Activated naive CD8-positive, alpha-beta T cell treated with anti-CD3 and anti-CD28 coated beads for 36 hours (primary cell): ENCODE measurements around the gene FCAMR. TPM values are rescaled to one million over a fixed set of nuclear protein-coding genes. Genes with fewer than 3 reads are reported as not detected.

ENCODE experiments used
- DNase-seq: peaks from one replicate; pipeline ENCODE4 v3.0.0; 2021
- H3K27ac Mint-ChIP-seq: one replicate; pipeline ENCODE4 v1.8.0; 2022; ENCODE audit warnings: mild to moderate bottlenecking, moderate library complexity, mixed read lengths
- H3K27me3 Mint-ChIP-seq: one replicate; pipeline ENCODE4 v1.8.0; 2022; ENCODE audit warnings: mild to moderate bottlenecking, mixed read lengths
- H3K36me3 Mint-ChIP-seq: one replicate; pipeline ENCODE4 v1.8.0; 2021; ENCODE audit warnings: mild to moderate bottlenecking, mixed read lengths
- H3K4me1 Mint-ChIP-seq: one replicate; pipeline ENCODE4 v1.8.0; 2021; ENCODE audit warnings: mixed read lengths
- H3K4me3 Mint-ChIP-seq: one replicate; pipeline ENCODE4 v1.8.0; 2022; ENCODE audit warnings: mild to moderate bottlenecking, moderate library complexity, mixed read lengths
- H3K9me3 Mint-ChIP-seq: one replicate; pipeline ENCODE4 v1.8.0; 2022; ENCODE audit warnings: mixed read lengths
- total RNA-seq, 2 experiments: library from RNA; stranded (reverse); gene quantifications; one replicate each; pipeline ENCODE4 v1.2.3, GENCODE V29; 2021

FCAMR gene
- total RNA-seq, 2 experiments from 2014 or later: not detected

DNA sequence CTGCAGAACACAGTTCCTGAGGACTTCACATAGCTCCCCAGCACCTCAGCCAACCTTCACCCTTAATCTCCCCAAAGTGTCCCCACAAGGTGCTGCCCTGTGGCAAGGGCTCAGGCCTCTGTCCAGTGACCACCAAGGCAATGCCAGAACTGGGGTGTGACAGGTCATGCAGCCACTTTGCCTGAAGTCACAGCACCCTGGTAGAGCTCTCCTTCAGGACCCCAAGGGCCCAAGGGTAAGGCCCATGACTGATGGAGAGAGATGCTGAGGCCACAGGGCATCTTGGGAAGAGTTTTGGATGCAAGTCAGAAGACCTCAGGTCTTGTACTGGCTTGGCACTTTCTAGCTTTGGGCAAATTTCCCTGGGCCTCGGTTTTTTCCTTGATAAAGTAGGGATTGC, 47.7 kb downstream of the FCAMR start:
- Mint-ChIP-seq H3K27me3 (no peaks in the 10 kb centered on the region), H3K36me3 (peaks cover 17% of the 10 kb centered on the region), H3K4me1 (peaks cover 35% of the 10 kb centered on the region), H3K4me3 (no peak overlapping the region), H3K27ac (no peak overlapping the region), H3K9me3 (no peaks in the 10 kb centered on the region)
- DNase-seq: no peak

DNA sequence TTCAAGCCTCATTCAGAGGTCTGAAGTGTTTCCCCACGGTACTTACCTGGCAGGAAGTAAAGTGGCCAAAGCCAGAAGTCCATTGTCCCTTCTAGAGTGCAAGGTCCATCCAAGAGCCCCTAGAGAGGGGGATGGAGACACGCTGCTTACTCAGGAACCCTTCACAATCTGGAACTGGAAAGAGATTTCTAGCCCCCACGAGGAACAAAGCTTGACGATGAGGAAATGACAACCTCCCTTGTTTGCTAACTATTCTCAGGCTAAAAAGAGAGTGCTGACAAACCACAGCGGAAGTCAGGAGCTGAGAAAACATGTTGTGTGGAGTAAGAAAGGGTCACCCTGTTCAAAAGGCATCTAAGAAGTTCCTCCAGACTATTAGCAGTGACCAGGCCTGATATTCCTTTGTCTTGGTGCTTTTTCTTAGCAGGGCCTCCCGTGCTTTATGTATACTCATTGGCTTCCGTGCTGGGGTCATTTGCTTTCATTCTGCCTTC, 48.4 kb downstream of the FCAMR start, which contains the start of gene FCMR:
TSS of gene FCMR (minus strand) at position 170 of the 494 bp plus-strand sequence. CDS start at position 83, 87 bp downstream.
- Mint-ChIP-seq H3K27me3 (no peaks in the 10 kb centered on the region), H3K4me1 (peaks cover 38% of the 10 kb centered on the region), H3K4me3 (no peak within 1 kb of the TSS), H3K36me3 (peaks cover 21% of the 10 kb centered on the region), H3K9me3 (no peaks in the 10 kb centered on the region), H3K27ac (no peak within 1 kb of the TSS)
- DNase-seq: no peak

DNA sequence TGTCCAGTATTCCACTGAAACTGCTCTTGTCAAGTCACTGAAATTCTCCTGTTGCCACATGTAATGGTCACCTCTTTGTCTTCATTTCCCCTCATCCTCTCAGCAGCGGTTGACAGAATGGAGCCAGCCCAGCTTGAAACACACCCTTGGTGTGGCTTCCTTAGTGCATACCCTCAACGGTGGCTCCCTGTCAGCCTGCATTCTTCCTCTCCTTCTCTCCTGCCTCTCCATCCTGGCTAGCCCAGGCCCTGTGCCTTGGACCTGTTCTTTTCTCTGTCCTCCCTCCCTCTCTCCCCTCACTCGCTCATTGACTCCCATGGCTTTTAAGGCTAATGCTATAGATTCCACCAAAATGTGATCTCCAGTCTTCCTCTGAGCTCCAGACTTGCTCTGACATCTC, 52.2 kb downstream of the FCAMR start:
- H3K9me3 Mint-ChIP-seq: no peaks in the 10 kb centered on the region
- peaks cover 75% of the 10 kb centered on the region for H3K4me1 Mint-ChIP-seq
- H3K36me3 Mint-ChIP-seq: peaks cover 46% of the 10 kb centered on the region
- no peak for DNase-seq
- H3K27me3 Mint-ChIP-seq: no peaks in the 10 kb centered on the region
- H3K27ac Mint-ChIP-seq: peak overlapping the region; percentile 83
- H3K4me3 Mint-ChIP-seq: peak overlapping the region; percentile 69

DNA sequence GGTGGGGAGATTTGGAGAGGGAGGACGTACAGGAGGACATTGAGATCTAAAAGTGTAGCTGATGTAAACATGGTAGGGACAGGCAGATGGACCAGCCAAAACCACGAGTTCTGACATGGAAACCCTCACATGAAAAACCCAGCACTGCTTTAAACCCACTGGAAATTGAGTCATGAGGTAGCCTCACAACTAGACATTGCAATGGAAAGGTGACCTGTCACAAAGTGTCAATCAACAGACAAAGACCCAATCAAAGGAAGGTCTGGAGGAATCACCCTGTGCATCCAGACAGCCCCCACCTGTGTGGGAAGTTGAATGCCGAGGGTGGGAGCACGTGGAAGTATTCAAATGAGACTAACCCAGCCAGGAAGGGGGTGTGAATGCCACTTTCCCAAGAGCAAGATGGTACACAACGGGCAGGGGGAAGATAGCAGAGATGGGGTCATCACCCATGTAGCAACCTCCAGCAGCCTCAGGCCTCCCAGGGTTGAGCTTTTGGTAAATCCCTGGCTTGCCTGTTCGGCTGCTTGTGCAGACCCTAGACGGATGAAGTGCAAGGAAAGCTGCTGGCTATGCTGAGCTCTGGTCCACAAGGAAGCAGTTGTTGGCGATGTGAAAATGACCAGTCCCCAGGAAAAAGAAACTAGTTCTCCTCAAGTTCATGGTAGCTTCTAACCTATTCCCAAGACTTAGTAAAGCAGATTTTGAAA, 54.1 kb downstream of the FCAMR start:
- peaks cover 81% of the 10 kb centered on the region for H3K4me1 Mint-ChIP-seq
- peak overlapping the region; percentile 65 for H3K4me3 Mint-ChIP-seq
- H3K9me3 Mint-ChIP-seq: no peaks in the 10 kb centered on the region
- H3K27ac Mint-ChIP-seq: peak overlapping the region; percentile 83
- H3K36me3 Mint-ChIP-seq: peaks cover 55% of the 10 kb centered on the region
- H3K27me3 Mint-ChIP-seq: no peaks in the 10 kb centered on the region
- no peak for DNase-seq

DNA sequence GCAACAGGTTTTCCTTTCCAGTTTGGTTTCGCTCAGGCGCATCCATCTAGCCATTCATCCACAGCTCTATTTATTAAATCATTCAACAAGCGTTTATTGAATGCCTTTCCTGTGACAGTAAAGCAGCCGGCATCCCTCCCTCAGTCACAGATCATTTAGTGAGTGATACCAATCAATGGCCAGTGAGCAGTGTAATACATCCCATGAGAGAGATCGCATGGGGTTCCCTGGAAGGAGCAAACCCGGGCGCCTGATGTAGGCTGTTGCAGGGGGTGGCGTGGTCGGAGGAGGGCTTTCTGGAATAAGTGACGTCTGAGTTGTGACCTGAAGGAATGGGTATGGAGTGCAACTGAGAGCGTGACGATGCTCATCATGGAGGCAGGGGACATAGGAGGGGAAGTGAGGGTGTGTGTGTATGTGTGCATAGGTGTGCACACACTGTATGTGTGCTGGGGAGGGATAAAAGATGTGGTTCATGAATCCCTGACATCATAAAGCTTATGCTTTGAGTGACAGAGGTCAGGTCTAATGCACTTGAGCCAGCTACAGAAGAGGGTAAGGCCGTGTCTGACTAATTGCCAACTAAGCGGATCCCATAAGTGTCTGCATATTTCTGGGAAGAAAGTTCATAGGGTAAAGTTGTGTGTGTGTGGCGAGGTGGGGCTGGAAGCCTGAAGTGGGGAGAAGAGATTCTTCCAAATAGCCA, 55.1 kb downstream of the FCAMR start:
- Mint-ChIP-seq H3K36me3 (peaks cover 48% of the 10 kb centered on the region), H3K4me3 (peak overlapping the region; percentile 65), H3K9me3 (no peaks in the 10 kb centered on the region), H3K27me3 (no peaks in the 10 kb centered on the region), H3K4me1 (peaks cover 79% of the 10 kb centered on the region), H3K27ac (peak overlapping the region; percentile 83)
- DNase-seq: no peak

DNA sequence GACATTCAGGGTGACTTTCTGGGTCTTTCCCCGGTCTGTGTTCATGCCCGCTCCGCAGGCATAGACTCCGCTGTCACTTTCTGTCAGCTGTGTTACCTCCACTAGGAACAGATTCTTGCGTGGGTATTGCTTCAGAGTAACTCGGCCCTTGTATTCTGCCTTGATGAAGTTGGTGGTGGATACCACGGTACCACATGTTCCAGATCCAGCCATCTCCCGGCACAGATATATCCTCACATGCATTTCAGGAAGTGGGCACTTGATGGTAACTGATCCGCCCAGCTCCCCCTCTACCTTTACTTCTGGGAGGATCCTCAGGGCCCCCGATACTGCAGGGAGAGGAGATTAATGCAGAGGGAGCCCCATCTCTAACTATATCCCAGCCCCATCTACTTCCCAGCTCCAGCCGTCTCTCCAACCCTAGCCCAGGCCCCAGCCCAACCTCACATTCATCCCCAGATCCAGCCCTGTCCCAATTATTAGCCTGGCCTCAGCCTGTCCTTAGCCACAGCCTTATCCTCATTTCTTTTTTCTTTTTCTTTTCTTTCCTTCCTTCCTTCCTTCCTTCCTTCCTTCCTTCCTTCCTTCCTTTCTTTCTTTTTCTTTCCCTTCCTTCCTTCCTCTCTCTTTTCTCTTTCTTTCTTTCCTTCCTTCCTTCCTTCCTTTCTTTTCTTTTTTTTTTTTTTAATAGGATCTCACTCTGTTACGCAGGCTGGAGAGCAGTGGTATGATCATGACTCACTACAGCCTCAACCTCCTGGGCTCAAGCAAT, 56.3 kb downstream of the FCAMR start:
- no peaks in the 10 kb centered on the region for H3K9me3 Mint-ChIP-seq
- peaks cover 46% of the 10 kb centered on the region for H3K36me3 Mint-ChIP-seq
- H3K4me1 Mint-ChIP-seq: peaks cover 77% of the 10 kb centered on the region
- no peak overlapping the region for H3K4me3 Mint-ChIP-seq
- DNase-seq: no peak
- peak overlapping the region; percentile 83 for H3K27ac Mint-ChIP-seq
- no peaks in the 10 kb centered on the region for H3K27me3 Mint-ChIP-seq

DNA sequence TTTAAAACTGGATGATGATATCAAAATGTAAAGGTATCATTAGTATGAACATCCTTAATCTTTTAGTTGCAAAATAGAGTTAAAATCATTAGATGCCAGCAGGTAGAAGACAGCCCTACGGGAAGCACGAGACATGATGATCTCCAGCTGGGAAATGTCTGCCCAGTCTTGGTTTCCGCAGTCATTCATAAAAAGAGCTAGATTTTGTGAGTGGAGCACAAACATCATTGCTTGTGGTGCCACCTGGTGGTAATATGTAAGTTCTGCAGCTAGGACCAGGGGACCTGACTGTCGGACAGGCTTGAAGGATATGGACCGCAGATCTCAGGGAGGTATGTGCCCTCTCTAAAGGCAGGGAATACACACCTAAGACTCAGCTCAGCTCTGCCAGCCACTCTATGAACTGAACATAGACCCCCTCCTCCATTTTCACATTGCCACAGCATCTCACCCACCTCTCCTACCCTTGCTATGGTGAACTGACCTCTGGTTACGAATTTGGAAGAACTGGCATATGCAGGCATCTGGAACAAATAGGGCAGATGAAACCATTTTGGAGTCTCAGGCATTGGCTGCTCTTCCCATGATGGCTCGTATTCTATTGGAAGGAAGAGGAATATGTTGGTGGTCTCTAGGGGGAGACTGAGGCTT, 57.7 kb downstream of the FCAMR start:
- Mint-ChIP-seq H3K4me1 (peaks cover 80% of the 10 kb centered on the region), H3K27ac (peak overlapping the region; percentile 61), H3K9me3 (no peaks in the 10 kb centered on the region), H3K4me3 (peak overlapping the region; percentile 14), H3K36me3 (peaks cover 47% of the 10 kb centered on the region), H3K27me3 (no peaks in the 10 kb centered on the region)
- DNase-seq: peak; percentile 60

DNA sequence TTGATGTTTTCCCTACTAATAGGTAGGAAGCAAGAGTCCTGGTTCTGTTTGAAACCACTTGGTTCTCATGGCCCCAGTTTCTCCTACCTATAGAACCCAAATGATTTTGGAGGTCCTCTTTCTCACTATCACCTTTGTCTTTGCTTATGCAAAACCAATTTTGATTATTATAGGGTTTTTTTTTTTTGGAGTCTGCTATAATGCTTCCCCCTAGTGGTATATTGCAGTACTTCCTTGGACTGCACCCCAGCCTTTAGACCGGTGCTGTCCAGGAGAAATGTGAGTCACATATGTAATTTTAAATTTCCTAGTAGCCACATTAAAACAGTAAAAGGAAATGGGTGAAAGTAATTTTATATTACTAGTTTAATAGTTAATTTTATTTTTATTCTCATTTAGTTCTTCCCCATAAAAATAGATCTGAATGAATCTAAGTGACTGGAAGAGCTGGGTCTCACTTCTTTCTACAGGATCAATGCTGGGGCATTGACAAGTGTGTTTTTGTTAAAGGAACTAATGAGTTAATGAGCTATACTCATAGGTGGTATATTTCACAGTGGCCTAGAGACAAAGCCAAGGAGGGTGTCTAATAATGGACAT, 59.1 kb downstream of the FCAMR start:
- Mint-ChIP-seq H3K27me3 (no peaks in the 10 kb centered on the region), H3K36me3 (peaks cover 41% of the 10 kb centered on the region), H3K27ac (no peak overlapping the region), H3K4me1 (peaks cover 79% of the 10 kb centered on the region), H3K9me3 (no peaks in the 10 kb centered on the region), H3K4me3 (no peak overlapping the region)
- DNase-seq: no peak

DNA sequence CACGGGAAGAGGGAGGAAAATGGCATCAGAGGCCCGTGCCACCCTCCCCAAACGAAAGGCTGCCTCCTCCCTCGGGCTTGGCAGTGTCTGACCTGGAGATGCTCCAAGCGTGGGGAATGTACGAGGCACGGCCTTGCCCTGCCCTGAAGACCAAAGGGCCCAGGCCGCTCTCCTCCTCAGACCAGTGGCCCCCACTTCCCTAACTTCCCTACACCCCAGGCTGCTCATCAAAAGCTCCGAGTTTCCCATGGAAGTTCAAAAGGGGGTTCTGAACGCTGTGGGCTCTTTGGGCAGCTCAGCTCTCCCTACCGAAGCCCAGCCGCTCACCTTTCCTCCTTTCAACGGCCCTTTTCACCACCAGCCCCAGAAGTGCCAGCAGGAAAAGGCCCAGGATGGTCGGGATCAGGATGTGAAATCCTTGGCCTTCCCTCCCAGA, 60.4 kb downstream of the FCAMR start:
- H3K9me3 Mint-ChIP-seq: no peaks in the 10 kb centered on the region
- peaks cover 37% of the 10 kb centered on the region for H3K36me3 Mint-ChIP-seq
- H3K27ac Mint-ChIP-seq: no peak overlapping the region
- no peak for DNase-seq
- no peaks in the 10 kb centered on the region for H3K27me3 Mint-ChIP-seq
- H3K4me3 Mint-ChIP-seq: peak overlapping the region; percentile 23
- H3K4me1 Mint-ChIP-seq: peaks cover 79% of the 10 kb centered on the region

DNA sequence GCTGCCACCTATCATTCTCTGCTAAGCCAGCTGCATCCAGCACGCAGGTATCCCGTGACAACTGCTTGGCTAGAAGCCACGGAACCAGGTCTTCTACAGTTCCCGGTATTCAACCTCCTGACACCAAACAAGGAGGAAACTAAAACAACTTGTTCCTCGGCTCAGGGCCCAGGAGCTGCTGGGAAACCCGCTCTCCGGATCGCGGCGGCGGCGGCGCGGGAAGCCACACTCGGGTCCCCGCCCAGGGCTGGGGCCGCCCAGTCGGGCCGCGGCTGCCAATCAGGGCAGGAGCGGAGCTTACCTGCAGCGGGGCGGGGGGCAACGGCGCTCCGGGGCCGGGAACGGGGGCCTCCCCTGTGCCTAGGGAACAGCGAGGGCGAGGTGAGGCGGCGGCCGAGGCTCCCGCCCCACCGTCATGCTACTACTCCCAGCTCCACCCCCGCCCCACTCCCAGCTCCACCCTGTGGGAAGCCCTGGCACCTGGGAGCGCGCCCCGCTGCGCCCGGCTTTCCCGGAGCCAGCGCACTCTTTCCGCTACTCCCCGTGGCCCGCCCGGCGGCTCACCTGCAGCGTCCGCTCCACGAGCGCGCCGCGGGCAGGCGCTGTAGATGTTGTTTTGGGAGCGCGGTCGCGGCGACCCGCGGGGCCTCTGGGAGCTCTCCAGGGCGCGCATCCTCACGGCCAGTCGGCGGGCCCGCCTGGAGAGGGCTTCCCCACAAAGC, 60.9 kb downstream of the FCAMR start:
- Mint-ChIP-seq H3K27me3 (no peaks in the 10 kb centered on the region), H3K9me3 (no peaks in the 10 kb centered on the region), H3K4me1 (peaks cover 79% of the 10 kb centered on the region), H3K36me3 (peaks cover 37% of the 10 kb centered on the region), H3K4me3 (peak overlapping the region; percentile 64), H3K27ac (peak overlapping the region; percentile 58)
- peak; percentile 53 for DNase-seq

DNA sequence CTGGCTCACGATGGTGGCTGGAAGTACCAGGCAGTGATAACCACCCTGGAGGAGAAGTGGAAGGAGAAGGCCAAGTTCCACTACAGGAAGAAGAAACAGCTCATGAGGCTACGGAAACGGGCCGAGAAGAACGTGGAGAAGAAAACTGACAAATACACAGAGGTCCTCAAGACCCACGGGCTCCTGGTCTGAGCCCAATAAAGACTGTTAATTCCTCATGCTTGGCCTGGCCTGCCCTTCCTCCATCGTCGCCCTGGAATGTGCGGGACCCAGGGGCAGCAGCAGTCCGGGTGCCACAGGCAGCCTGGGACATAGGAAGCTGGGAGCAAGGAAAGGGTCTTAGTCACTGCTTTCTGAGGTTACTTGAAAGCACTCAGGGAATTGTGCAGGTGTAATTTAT, 62.2 kb downstream of the FCAMR start:
- no peak overlapping the region for H3K27ac Mint-ChIP-seq
- no peaks in the 10 kb centered on the region for H3K27me3 Mint-ChIP-seq
- no peaks in the 10 kb centered on the region for H3K9me3 Mint-ChIP-seq
- DNase-seq: no peak
- H3K4me3 Mint-ChIP-seq: no peak overlapping the region
- peaks cover 47% of the 10 kb centered on the region for H3K36me3 Mint-ChIP-seq
- H3K4me1 Mint-ChIP-seq: peaks cover 74% of the 10 kb centered on the region
